Peyer's patch (tissue), 4 donors: ENCODE results near the gene CARM1.

Experiments used
- CTCF ChIP-seq, 6 experiments: fragments of 450-650 bp in 4 of 6; fragments of 200-600 bp in 2 of 6; sonication (generic) in 1 of 6; IDR thresholded peaks; one replicate each; pipeline ENCODE4 v1.5.1; 2017 to 2019; ENCODE audit warnings: antibody characterized with exemption in 6 of 6, mild to moderate bottlenecking in 3 of 6, moderate library complexity in 1 of 6
- POLR2A ChIP-seq, 2 donors: fragments of 450-650 bp; IDR thresholded peaks; one replicate each; pipeline ENCODE4 v1.5.1; 2017; ENCODE audit warnings: antibody characterized with exemption in 2 of 2, mild to moderate bottlenecking in 2 of 2, moderate library complexity in 2 of 2

- TF ChIP-seq CTCF (IDR thresholded peaks at IDR 0.05) (no peak), POLR2A (IDR thresholded peaks at IDR 0.05) (no peak)
Observed at GRCh38 chr19:10895920-10896319, 24.6 kb downstream of the CARM1 start.
